Pancreas (tissue), 10 donors: Measurements from ENCODE around the gene KCNJ5. TPM values are rescaled to one million over a fixed set of nuclear protein-coding genes. Genes with fewer than 3 reads are reported as not detected.
A peak's percentile ranks its signal among the peaks of the same experiment; 100 is the strongest.

Source experiments
- ATAC-seq, 4 donors: fragments of 200-7000 bp; cut with Tn5 transposase; one replicate each; pipeline versions ENCODE4 v1.8.0 to v1.9.1; 2020; ENCODE audit warnings: mild to moderate bottlenecking in 4 of 4, moderate library complexity in 4 of 4
- DNase-seq, 6 donors: peaks; one replicate each; pipeline ENCODE4 v3.0.0-alpha.2; 2020
- FAIRE-seq: peaks from 2 replicates; lab custom pipeline; 2012; peaks lifted over from hg19 to GRCh38; lab: Jason Lieb, UNC
- H3K27ac ChIP-seq, 4 donors: fragments of 200-600 bp; sonication (generic); 1 replicate in 3 of 4; 2 replicates in 1 of 4; pipeline versions ENCODE4 v1.5.0 to v1.8.0; 2020
- H3K27me3 ChIP-seq, 4 donors: fragments of 200-600 bp; one replicate each; pipeline ENCODE4 v1.8.0; 2021
- H3K36me3 ChIP-seq, 3 donors: fragments of 200-600 bp; sonication (generic) in 1 of 3; one replicate each; pipeline versions ENCODE4 v1.5.0 to v1.8.0; 2020 to 2021
- H3K4me1 ChIP-seq, 3 donors: fragments of 200-600 bp; one replicate each; pipeline ENCODE4 v1.8.0; 2021
- H3K4me3 ChIP-seq, 4 donors: fragments of 200-600 bp; sonication (generic) in 2 of 4; one replicate each; pipeline versions ENCODE4 v1.5.0 to v1.8.0; 2020 to 2021
- H3K9me3 ChIP-seq, 4 donors: fragments of 200-600 bp; one replicate each; pipeline ENCODE4 v1.8.0; 2021
- WGBS, 2 donors: extraction: QIAGEN DNeasy Blood & Tissue Kit; methylation state at CpG; one replicate each; pipeline ENCODE4 v1.1.7; 2013; 5-methylcytosine and 5-hydroxymethylcytosine counted together
- intact Hi-C, 3 donors: fragments of 100-400 bp; cut with DNase I; formaldehyde crosslinking; loops; one replicate each; pipeline versions ENCODE4 v1.11.1 to v1.14.2; 2022
- polyA plus RNA-seq, 2 donors: library from polyadenylated mRNA; stranded (reverse); fragments of 200-250 nt; gene quantifications; one replicate each; pipeline ENCODE4 v1.2.3, GENCODE V29; 2013
- total RNA-seq, 6 donors: library from RNA; stranded (reverse); fragmentation: NEBNext Ultra II Directional in 4 of 6; extraction: Animal tissue kit (Norgen Biotek cat#: 25700) in 4 of 6; gene quantifications; one replicate each; pipeline versions ENCODE4 v1.2.1 to v1.2.4, GENCODE V29; 2021 to 2023
- TF ChIP-seq, protein P1 (sequence below), 4 donors: fragments of 200-600 bp; sonication (generic) in 3 of 4; IDR thresholded peaks; one replicate each; pipeline versions ENCODE4 v1.5.0 to v1.8.0; 2021; ENCODE audit warnings: antibody characterized with exemption in 4 of 4
- donor health status: healthy with polysubstance abuse.
- donor health status: DM: no; HTN: no; CAD: no; lungs with moderate emphysema.
- donor health status: DM: no; HTN: no; CAD: no.
- donor health status: control.
- donor health status: control.
- donor health status: Bipolar disorder and iron deficiency.
- donor health status: DM: yes; HTN: yes; CAD: no.
- donor health status: DM: no; HTN: no; CAD: no.
- donor health status: DM: no; HTN: no; CAD: no.
- donor health status: DM: yes; HTN: yes; CAD: no.

The KCNJ5 gene
- total and polyA plus RNA-seq, 8 donors: 1.1 to 17.6 (median 9.5) TPM

DNA sequence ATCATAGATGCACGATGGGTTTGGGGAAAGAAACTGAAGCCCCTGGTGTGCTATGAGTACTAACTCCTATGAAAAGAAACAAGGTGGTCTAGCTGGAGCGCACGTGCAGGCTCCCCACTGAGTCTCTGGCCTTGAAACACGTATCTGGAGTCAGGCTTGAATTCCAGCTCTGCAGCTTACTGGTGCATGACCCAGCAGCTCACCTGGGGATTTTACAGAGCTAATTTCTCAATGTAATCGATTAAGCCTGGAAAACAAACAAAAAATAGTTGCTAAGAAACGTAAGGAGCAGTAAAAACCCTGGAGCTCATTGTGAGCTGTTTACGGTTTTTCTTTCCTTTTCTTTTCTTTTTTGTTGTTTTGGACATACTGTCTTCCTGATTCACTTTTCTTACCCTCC, 36.3 kb upstream of the KCNJ5 start:
- Histone ChIP-seq H3K27me3 (no peaks in the 10 kb centered on the region), H3K36me3 (no peaks in the 10 kb centered on the region), H3K27ac (peak overlapping the region; percentile 7 to 69 (median 59)), H3K4me1 (peaks cover 6 to 43% (median 16%) of the 10 kb centered on the region in 3 donors), H3K9me3 (no peaks in the 10 kb centered on the region), H3K4me3 (no peak overlapping the region)
- WGBS, 2 donors: 24 to 26% methylated on average over 7 of the region's 7 CpGs
- FAIRE-seq: no peak
- intact Hi-C loops: no loop called here
- peak; percentile 23 to 36 (median 28) for ATAC-seq
- TF ChIP-seq, protein P1, sequence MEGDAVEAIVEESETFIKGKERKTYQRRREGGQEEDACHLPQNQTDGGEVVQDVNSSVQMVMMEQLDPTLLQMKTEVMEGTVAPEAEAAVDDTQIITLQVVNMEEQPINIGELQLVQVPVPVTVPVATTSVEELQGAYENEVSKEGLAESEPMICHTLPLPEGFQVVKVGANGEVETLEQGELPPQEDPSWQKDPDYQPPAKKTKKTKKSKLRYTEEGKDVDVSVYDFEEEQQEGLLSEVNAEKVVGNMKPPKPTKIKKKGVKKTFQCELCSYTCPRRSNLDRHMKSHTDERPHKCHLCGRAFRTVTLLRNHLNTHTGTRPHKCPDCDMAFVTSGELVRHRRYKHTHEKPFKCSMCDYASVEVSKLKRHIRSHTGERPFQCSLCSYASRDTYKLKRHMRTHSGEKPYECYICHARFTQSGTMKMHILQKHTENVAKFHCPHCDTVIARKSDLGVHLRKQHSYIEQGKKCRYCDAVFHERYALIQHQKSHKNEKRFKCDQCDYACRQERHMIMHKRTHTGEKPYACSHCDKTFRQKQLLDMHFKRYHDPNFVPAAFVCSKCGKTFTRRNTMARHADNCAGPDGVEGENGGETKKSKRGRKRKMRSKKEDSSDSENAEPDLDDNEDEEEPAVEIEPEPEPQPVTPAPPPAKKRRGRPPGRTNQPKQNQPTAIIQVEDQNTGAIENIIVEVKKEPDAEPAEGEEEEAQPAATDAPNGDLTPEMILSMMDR (IDR thresholded peaks at IDR 0.05): no peak
- peak in 1 of 6 donors; percentile 69 for DNase-seq

DNA sequence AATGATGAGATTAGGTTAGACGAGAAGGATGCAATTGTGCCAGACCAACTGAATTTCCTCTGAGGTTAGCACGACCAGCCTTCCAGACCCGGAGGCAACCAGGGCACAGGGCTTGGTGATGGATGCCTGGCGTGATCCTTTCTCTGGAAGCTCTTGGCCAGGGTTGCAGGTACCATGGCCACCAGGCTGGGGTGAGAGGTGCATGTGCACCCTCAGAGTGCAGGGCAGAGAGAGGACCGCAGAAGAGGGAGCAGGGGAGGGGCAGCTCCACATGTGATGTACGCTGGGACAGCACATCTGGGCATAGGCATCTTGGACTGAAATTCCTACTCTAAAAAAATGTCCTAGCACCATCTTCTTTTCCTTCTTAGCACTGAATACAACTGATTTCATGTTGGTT, 34.9 kb upstream of the KCNJ5 start:
- 96% methylated on average over 6 of the region's 6 CpGs for WGBS, 2 donors
- H3K4me1 ChIP-seq: peaks cover 15 to 43% (median 16%) of the 10 kb centered on the region in 3 donors
- DNase-seq: no peak
- no peaks in the 10 kb centered on the region for H3K27me3 ChIP-seq
- H3K36me3 ChIP-seq: no peaks in the 10 kb centered on the region
- TF ChIP-seq, protein P1 (IDR thresholded peaks at IDR 0.05): no peak
- no peaks in the 10 kb centered on the region for H3K9me3 ChIP-seq
- no peak for ATAC-seq
- peak overlapping the region in 1 of 4 donors; percentile 54 for H3K27ac ChIP-seq
- FAIRE-seq: no peak
- intact Hi-C loops: no loop called here
- H3K4me3 ChIP-seq: no peak overlapping the region

DNA sequence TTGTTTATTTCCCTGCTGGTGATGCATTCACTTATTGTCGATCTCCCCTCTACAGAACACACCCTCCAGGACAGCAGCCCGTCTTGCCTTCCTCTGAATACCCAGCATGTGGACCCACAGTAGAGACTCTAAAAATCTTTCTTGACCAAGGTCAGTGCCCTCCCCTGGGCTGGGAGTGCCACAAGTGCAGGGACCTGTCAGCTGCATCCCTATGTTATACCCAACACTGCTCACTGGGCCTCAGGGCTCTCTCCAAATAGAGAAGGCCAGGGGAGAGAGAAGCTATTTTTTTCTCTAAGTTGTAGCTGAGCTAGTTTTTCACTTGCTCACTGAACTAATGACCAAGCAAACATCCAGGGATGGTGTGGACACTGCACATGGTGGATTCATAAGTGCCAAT, 33.8 kb upstream of the KCNJ5 start:
- H3K4me3 ChIP-seq: no peak overlapping the region
- ATAC-seq (no peak), FAIRE-seq (no peak), DNase-seq (no peak)
- TF ChIP-seq, protein P1 (IDR thresholded peaks at IDR 0.05): no peak
- intact Hi-C loops: no loop called here
- no peaks in the 10 kb centered on the region for H3K9me3 ChIP-seq
- WGBS, 2 donors: 56 to 64% methylated on average over 2 of the region's 2 CpGs
- H3K27ac ChIP-seq: no peak overlapping the region
- peaks cover 15 to 34% (median 16%) of the 10 kb centered on the region in 3 donors for H3K4me1 ChIP-seq
- no peaks in the 10 kb centered on the region for H3K27me3 ChIP-seq
- H3K36me3 ChIP-seq: no peaks in the 10 kb centered on the region

DNA sequence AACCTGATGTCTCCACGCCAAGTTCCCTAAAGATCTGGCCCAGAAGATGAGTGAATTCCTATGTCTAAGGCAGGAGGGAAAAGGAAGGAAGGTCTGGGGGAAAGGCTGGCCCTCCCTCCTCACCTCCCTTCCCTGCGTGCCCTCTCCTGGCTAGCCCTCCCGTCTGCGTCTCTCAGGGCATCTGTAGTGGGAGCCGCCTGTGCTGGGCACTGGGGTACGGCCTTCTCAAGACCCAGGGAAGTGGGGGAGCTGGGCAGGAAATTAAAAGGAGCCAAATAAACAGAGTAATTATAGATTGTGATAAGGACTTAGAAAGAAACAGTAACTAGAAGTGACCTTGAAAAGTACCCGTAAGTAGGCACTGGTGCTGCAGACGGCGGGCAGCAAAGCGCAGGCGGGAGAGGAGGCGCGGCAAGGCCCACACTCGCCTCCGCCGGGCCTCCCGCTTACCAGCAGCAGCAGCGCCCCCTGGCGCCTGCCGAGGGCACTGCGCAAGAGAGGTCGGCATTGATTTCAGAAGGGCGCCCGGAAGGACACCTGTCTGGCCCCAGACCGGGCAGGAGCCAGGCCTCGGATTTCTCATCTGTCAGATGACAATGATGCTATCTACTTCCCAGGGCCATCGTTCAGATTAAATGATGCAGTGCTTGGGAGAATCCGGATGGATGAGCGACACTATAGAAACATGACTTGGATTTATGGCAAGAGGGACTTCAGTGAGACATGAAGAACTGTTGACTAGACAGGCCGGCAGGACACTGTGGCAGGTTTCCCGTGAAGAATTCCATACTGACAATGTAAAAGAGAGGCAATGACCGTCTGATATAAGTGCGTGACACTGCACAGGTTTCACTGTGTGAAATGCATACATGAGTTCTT, 31.4 kb upstream of the KCNJ5 start:
- no peaks in the 10 kb centered on the region for H3K36me3 ChIP-seq
- 14 to 16% methylated on average over 33 of the region's 33 CpGs for WGBS, 2 donors
- FAIRE-seq (no peak), DNase-seq (peak; percentile 79 to 97 (median 87)), ATAC-seq (peak; percentile 86 to 97 (median 94))
- H3K9me3 ChIP-seq: no peaks in the 10 kb centered on the region
- TF ChIP-seq, protein P1 (IDR thresholded peaks at IDR 0.05): peak; percentile 96 to 99 (median 98)
- H3K27ac ChIP-seq: peak overlapping the region in 2 of 4 donors; percentile 46 to 50
- H3K4me1 ChIP-seq: peaks cover 8 to 15% (median 11%) of the 10 kb centered on the region in 3 donors
- intact Hi-C loops: no loop called here
- H3K4me3 ChIP-seq: no peak overlapping the region
- H3K27me3 ChIP-seq: no peaks in the 10 kb centered on the region
